ENCODE data around the gene GIMAP7.

The GIMAP7 gene

DNA sequence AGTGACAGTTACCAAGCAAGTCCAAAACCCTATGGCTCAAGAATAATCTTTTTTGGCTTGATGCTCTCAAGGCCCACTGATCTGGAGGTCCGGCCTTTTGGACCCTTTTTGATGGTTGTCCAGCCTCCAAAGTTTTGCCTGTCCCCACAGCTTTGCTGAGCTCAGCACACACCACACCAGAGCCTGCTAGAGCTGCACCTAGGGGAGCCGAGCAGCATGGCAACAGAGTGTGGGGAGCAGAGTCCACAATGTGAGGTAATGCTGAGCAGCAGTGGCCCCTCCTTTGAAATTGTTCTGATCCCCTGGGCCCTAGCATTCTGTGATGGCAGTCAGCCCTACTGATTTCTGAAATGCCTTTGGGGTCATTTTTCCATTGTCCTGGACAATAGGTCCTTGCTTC lies 9.3 kb downstream of the GIMAP7 start:
- no peak for TF ChIP-seq CTCF (IDR thresholded peaks at IDR 0.05; ENCODE audit: low read depth, low read length)
- H3K4me3 ChIP-seq (replicated peaks in 1 of 2; ENCODE audit: low read depth in 2 of 2, low read length in 2 of 2) = no peak overlapping the region

DNA sequence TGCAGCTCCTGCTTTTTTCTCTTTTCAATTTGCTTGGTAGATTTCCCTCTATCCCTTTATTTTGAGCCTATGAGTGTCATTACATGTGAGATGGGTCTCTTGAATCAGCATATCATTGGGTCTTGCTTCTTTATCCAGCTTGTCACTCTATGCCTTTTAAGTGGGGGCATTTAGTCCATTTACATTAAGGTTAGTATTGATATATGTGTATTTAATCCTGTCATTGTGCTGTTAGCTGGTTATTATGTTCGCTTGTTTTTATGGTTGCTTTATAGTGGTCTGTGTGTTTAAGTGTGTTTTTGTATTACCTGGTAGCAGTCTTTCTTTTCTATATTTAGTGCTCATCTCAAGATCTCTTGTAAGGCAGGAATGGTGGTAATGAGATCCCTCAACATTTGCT lies 17.0 kb downstream of the GIMAP7 start:
- no peak overlapping the region for H3K4me3 ChIP-seq (replicated peaks in 1 of 2; ENCODE audit: low read depth in 2 of 2, low read length in 2 of 2)
- TF ChIP-seq CTCF (IDR thresholded peaks at IDR 0.05; ENCODE audit: low read depth, low read length) = no peak
- DNase-seq (ENCODE audit: low read depth in 2 of 2) = no peak

More for the DNA sequence above, 9.3 kb downstream of the GIMAP7 start:
- DNase-seq (ENCODE audit: low read depth in 2 of 2) = no peak

DNA sequence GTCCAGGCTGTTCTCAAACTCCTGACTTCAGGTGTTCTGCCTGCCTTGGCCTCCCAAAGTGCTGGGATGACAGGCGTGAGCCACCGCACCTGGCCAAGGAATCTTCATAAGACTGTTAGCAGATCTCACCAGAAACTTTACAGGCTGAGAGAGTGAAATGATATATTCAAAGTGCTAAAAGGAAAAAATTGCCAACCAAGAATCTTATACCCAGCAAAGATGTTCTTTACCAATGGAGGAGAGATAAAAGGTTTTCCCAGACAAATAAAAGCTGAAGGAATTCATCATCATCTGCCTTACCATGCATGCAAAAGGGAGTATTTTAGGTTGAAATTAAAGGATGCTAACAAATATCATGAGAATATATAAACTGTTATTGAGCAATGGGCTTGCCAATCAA lies 23.6 kb downstream of the GIMAP7 start:
- TF ChIP-seq CTCF (IDR thresholded peaks at IDR 0.05; ENCODE audit: low read depth, low read length) = no peak
- no peak overlapping the region for H3K4me3 ChIP-seq (replicated peaks in 1 of 2; ENCODE audit: low read depth in 2 of 2, low read length in 2 of 2)
- DNase-seq (ENCODE audit: low read depth in 2 of 2) = no peak

DNA sequence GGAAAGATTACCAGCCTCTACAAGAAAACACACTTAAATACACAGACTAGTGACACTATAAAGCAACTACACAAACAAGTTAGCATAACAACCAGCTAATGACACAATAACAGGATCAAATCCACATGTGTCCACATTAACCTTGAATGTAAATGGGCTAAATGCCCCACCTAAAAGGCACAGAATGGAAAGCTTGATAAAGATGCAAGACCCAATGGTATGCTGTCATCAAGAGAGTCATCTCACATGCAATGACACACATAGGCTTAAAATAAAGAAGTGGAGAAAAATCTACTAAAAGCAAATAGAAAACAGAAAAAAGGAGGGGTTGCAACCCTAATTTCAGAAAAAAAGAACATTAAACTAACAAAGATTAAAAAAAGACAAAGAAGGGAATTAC lies 38.5 kb downstream of the GIMAP7 start:
- no peak overlapping the region for H3K4me3 ChIP-seq (replicated peaks in 1 of 2; ENCODE audit: low read depth in 2 of 2, low read length in 2 of 2)
- TF ChIP-seq CTCF (IDR thresholded peaks at IDR 0.05; ENCODE audit: low read depth, low read length) = no peak
- no peak for DNase-seq (ENCODE audit: low read depth in 2 of 2)

GRCh38 chr7:150556521-150557138 lies 42.0 kb downstream of the GIMAP7 start:
- no peak for DNase-seq (ENCODE audit: low read depth in 2 of 2)

DNA sequence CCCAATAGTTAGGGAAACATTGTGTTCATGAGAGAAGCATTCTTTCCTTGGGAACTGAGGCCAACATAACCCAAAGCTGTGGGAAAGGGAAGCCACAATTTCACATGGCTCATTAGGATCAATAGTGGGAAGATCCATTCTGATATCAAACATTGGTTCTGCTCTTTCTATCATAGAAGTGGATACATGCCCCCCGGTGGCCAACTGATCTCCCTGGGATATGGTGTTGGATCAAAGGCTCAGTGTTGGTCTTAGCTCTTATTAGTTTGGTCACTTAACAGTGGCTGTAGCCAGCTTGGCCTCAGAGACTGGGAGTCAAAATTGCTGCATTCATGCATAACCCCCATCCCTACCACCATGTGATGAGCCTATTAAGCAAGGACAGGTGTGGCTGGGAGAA lies 45.8 kb downstream of the GIMAP7 start:
- TF ChIP-seq CTCF (IDR thresholded peaks at IDR 0.05; ENCODE audit: low read depth, low read length) = no peak
- no peak for DNase-seq (ENCODE audit: low read depth in 2 of 2)
- H3K4me3 ChIP-seq (replicated peaks in 1 of 2; ENCODE audit: low read depth in 2 of 2, low read length in 2 of 2) = no peak overlapping the region

More at GRCh38 chr7:150556521-150557138, 42.0 kb downstream of the GIMAP7 start:
- TF ChIP-seq CTCF (IDR thresholded peaks at IDR 0.05; ENCODE audit: low read depth, low read length) = no peak
- no peak overlapping the region for H3K4me3 ChIP-seq (replicated peaks in 1 of 2; ENCODE audit: low read depth in 2 of 2, low read length in 2 of 2)

- no peak overlapping the region for H3K4me3 ChIP-seq (replicated peaks in 1 of 2; ENCODE audit: low read depth in 2 of 2, low read length in 2 of 2)
- TF ChIP-seq CTCF (IDR thresholded peaks at IDR 0.05; ENCODE audit: low read depth, low read length) = no peak
- DNase-seq (ENCODE audit: low read depth in 2 of 2) = no peak
These were observed 48.2 kb downstream of the GIMAP7 start for GRCh38 chr7:150562919-150563318.

Measured in cardiac fibroblast (primary cell).